PC-3 (cell line): ENCODE measurements around the gene SMOC2.

Source experiments
- EZH2 ChIP-seq: fragments of 300-600 bp; sonication (generic); IDR thresholded peaks from one replicate; pipeline ENCODE4 v1.6.1; 2017; ENCODE audit warnings: antibody characterized with exemption, mild to moderate bottlenecking, low read length; ENCODE audit not compliant: unreplicated experiment
- TF ChIP-seq, protein P1 (sequence below): fragments of 300-600 bp; sonication (generic); conservative IDR thresholded peaks from 2 replicates; pipeline ENCODE4 v1.5.1; 2017; ENCODE audit warnings: antibody characterized with exemption, low read depth, mild to moderate bottlenecking, low read length

DNA sequence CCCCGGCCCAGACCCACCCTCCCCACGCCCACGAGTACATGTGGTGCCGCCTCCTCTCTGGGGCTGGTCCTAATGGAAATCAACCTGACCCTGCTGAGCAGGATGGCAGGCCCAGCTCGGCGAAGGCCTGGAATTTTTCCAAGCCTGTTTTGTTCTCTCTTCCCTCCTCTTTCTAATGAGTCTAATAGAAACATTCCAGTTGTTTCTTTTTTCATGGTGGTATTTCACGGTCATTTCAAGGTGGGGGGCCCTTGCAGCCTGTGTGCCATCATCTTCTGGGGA lies 16.6 kb downstream of the SMOC2 start:
- no peak for TF ChIP-seq EZH2
- TF ChIP-seq, protein P1, sequence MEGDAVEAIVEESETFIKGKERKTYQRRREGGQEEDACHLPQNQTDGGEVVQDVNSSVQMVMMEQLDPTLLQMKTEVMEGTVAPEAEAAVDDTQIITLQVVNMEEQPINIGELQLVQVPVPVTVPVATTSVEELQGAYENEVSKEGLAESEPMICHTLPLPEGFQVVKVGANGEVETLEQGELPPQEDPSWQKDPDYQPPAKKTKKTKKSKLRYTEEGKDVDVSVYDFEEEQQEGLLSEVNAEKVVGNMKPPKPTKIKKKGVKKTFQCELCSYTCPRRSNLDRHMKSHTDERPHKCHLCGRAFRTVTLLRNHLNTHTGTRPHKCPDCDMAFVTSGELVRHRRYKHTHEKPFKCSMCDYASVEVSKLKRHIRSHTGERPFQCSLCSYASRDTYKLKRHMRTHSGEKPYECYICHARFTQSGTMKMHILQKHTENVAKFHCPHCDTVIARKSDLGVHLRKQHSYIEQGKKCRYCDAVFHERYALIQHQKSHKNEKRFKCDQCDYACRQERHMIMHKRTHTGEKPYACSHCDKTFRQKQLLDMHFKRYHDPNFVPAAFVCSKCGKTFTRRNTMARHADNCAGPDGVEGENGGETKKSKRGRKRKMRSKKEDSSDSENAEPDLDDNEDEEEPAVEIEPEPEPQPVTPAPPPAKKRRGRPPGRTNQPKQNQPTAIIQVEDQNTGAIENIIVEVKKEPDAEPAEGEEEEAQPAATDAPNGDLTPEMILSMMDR, result no peak
